IMR-90 (cell line): Measurements from ENCODE around the gene NAP1L1. TPM values are rescaled to one million over a fixed set of nuclear protein-coding genes. Genes with fewer than 3 reads are reported as not detected.

Source experiments
- ATAC-seq: fragments of 200-7000 bp; cut with Tn5 transposase; 2 replicates; pipeline ENCODE4 v1.9.1; 2020; ENCODE audit warnings: low read depth, mild to moderate bottlenecking, moderate library complexity
- BruUV-seq: library from RNA; stranded (reverse); fragments of 400-500 nt; replicated peaks from 2 replicates; lab custom pipeline; 2021; lab: Mats Ljungman, UMichigan
- CTCF ChIA-PET: fragments of 300-600 bp; formaldehyde crosslinking; extraction: SDS; loops from one replicate; lab custom pipeline; 2021; ENCODE audit warnings: antibody characterized with exemption; lab: Yijun Ruan, JAX
- POLR2A ChIA-PET: fragments of 300-600 bp; sonication (Branson Sonifier 250); formaldehyde crosslinking; loops from one replicate; lab custom pipeline; 2022; ENCODE audit warnings: antibody characterized with exemption; ENCODE audit not compliant: unreplicated experiment; lab: Charles Lee
- DNase-seq: peaks from one replicate; pipeline ENCODE4 v3.0.0; 2013
- H2AFZ ChIP-seq: replicated peaks from 2 replicates; pipeline ENCODE3; 2013; ENCODE audit warnings: low read length, mild to moderate bottlenecking; ENCODE audit not compliant: poor library complexity
- H2AK5ac ChIP-seq: 2 replicates; pipeline ENCODE4 v1.6.1; 2013; ENCODE audit warnings: low read depth, low read length, inconsistent platforms
- H2AK9ac ChIP-seq: replicated peaks from 2 replicates; pipeline ENCODE3; 2013; ENCODE audit warnings: mild to moderate bottlenecking, low read depth, low read length, moderate library complexity; ENCODE audit not compliant: poor library complexity
- H2BK120ac ChIP-seq: 2 replicates; pipeline ENCODE4 v1.6.1; 2013; ENCODE audit warnings: low read depth, low read length, inconsistent platforms
- H2BK15ac ChIP-seq: 3 replicates; pipeline ENCODE4 v1.6.1; 2013; ENCODE audit warnings: low read depth, low read length, inconsistent platforms
- H2BK20ac ChIP-seq: 2 replicates; pipeline ENCODE4 v1.6.1; 2013; ENCODE audit warnings: low read depth, mild to moderate bottlenecking, inconsistent platforms, low read length, moderate library complexity
- H2BK5ac ChIP-seq: 2 replicates; pipeline ENCODE4 v1.6.1; 2013; ENCODE audit warnings: mild to moderate bottlenecking, low read depth, low read length, inconsistent platforms; ENCODE audit not compliant: poor library complexity, severe bottlenecking
- H3K14ac ChIP-seq: replicated peaks from 2 replicates; pipeline ENCODE4 v1.6.1; 2013; ENCODE audit warnings: low read depth, low read length, inconsistent platforms
- H3K18ac ChIP-seq: 2 replicates; pipeline ENCODE4 v1.6.1; 2013; ENCODE audit warnings: low read depth, low read length, control low read depth
- H3K23ac ChIP-seq: 2 replicates; pipeline ENCODE4 v1.6.1; 2013; ENCODE audit warnings: low read depth, low read length, inconsistent platforms
- H3K27ac ChIP-seq: 2 replicates; pipeline ENCODE4 v1.5.1; 2013; ENCODE audit warnings: mild to moderate bottlenecking, control low read depth, low read length; ENCODE audit not compliant: insufficient read depth
- H3K27me3 ChIP-seq: 2 replicates; pipeline ENCODE4 v1.6.1; 2013; ENCODE audit warnings: low read length; ENCODE audit not compliant: control insufficient read depth, insufficient read depth
- H3K36me3 ChIP-seq: 2 replicates; pipeline ENCODE4 v1.6.1; 2013; ENCODE audit warnings: low read length, mixed read lengths; ENCODE audit not compliant: control insufficient read depth, insufficient read depth
- H3K4ac ChIP-seq: 2 replicates; pipeline ENCODE4 v1.6.1; 2013; ENCODE audit warnings: low read depth, low read length, inconsistent platforms
- H3K4me1 ChIP-seq: 2 replicates; pipeline ENCODE4 v1.6.1; 2013; ENCODE audit warnings: low read length, mixed read lengths; ENCODE audit not compliant: control insufficient read depth, insufficient read depth
- H3K4me2 ChIP-seq: 2 replicates; pipeline ENCODE4 v1.6.1; 2013; ENCODE audit warnings: low read depth, mild to moderate bottlenecking, control low read depth, low read length, moderate library complexity
- H3K4me3 ChIP-seq: 2 replicates; pipeline ENCODE4 v1.5.1; 2013; ENCODE audit warnings: low read depth, mild to moderate bottlenecking, control low read depth, low read length, moderate library complexity; ENCODE audit not compliant: insufficient read depth
- H3K56ac ChIP-seq: 2 replicates; pipeline ENCODE4 v1.6.1; 2013; ENCODE audit warnings: low read length, inconsistent platforms; ENCODE audit not compliant: insufficient read depth; ENCODE audit errors: extremely low read depth
- H3K79me1 ChIP-seq, 2 experiments: 2 replicates each; pipeline ENCODE4 v1.6.1; 2013; ENCODE audit warnings: low read length in 2 of 2, inconsistent platforms in 1 of 2, low read depth in 1 of 2
- H3K9ac ChIP-seq: 2 replicates; pipeline ENCODE4 v1.6.1; 2013; ENCODE audit warnings: low read depth, low read length, control low read depth
- H3K9me1 ChIP-seq: 2 replicates; pipeline ENCODE4 v1.6.1; 2013; ENCODE audit warnings: low read length, inconsistent platforms; ENCODE audit not compliant: insufficient read depth
- H3K9me3 ChIP-seq: 2 replicates; pipeline ENCODE4 v1.6.1; 2013; ENCODE audit warnings: low read length; ENCODE audit not compliant: control insufficient read depth, insufficient read depth
- H4K20me1 ChIP-seq: 2 replicates; pipeline ENCODE4 v1.6.1; 2013; ENCODE audit warnings: low read length, inconsistent platforms; ENCODE audit not compliant: insufficient read depth
- H4K5ac ChIP-seq: 2 replicates; pipeline ENCODE4 v1.6.1; 2013; ENCODE audit warnings: mild to moderate bottlenecking, low read depth, low read length, control low read depth
- H4K8ac ChIP-seq, 2 experiments: 2 replicates each; pipeline ENCODE4 v1.6.1; 2013; ENCODE audit warnings: low read depth in 2 of 2, low read length in 2 of 2, control low read depth in 1 of 2, inconsistent platforms in 1 of 2
- H4K91ac ChIP-seq: 2 replicates; pipeline ENCODE4 v1.6.1; 2013; ENCODE audit warnings: low read depth, low read length, inconsistent platforms; ENCODE audit not compliant: insufficient read depth
- MAFK ChIP-seq: IDR thresholded peaks from 2 replicates; pipeline ENCODE4 v1.6.1; 2012; ENCODE audit warnings: low read depth, low read length, improper control_type of control experiment
- POLR2A ChIP-seq: IDR thresholded peaks from 2 replicates; pipeline ENCODE4 v1.6.1; 2012; ENCODE audit warnings: mild to moderate bottlenecking, low read depth, low read length
- WGBS, 2 experiments: methylation state at CpG; one replicate each; pipeline versions ENCODE4 v1.1.5 to v1.1.7; 2013; ENCODE audit warnings: missing lambda C conversion rate in 2 of 2; ENCODE audit not compliant: insufficient read length in 1 of 2; ENCODE audit errors: extremely low coverage in 2 of 2; 5-methylcytosine and 5-hydroxymethylcytosine counted together
- dilution Hi-C: fragments of 300-500 bp; cut with HindIII; formaldehyde crosslinking; loops from one replicate; pipeline ENCODE4 v1.14.3; 2018; ENCODE audit warnings: low sequenced_read_pairs; ENCODE audit not compliant: unreplicated experiment
- in situ Hi-C: fragments of 300-500 bp; cut with MboI; formaldehyde crosslinking; loops from 3 replicates; pipeline ENCODE4 v1.14.3; 2019; ENCODE audit warnings: low sequenced_read_pairs, inconsistent platforms, mixed read lengths
- intact Hi-C: fragments of 100-400 bp; cut with micrococcal nuclease; formaldehyde crosslinking; loops from 2 replicates; pipeline ENCODE4 v1.10.0; 2022
- polyA plus RNA-seq, 3 experiments: library from polyadenylated mRNA; depleted of rRNA; stranded (reverse); fragments of >200 nt; gene quantifications; 2 replicates each; pipeline ENCODE4 v1.2.3, GENCODE V29; 2012; ENCODE audit warnings: low replicate concordance in 1 of 3
- total RNA-seq: library from RNA; depleted of rRNA; stranded (reverse); fragments of >200 nt; gene quantifications from 2 replicates; pipeline ENCODE4 v1.2.3, GENCODE V29; 2012

NAP1L1 gene
- total and polyA plus RNA-seq, 2 of the 4 experiments (the other 2 are of a cell fraction), result 86.4 to 200 TPM

DNA sequence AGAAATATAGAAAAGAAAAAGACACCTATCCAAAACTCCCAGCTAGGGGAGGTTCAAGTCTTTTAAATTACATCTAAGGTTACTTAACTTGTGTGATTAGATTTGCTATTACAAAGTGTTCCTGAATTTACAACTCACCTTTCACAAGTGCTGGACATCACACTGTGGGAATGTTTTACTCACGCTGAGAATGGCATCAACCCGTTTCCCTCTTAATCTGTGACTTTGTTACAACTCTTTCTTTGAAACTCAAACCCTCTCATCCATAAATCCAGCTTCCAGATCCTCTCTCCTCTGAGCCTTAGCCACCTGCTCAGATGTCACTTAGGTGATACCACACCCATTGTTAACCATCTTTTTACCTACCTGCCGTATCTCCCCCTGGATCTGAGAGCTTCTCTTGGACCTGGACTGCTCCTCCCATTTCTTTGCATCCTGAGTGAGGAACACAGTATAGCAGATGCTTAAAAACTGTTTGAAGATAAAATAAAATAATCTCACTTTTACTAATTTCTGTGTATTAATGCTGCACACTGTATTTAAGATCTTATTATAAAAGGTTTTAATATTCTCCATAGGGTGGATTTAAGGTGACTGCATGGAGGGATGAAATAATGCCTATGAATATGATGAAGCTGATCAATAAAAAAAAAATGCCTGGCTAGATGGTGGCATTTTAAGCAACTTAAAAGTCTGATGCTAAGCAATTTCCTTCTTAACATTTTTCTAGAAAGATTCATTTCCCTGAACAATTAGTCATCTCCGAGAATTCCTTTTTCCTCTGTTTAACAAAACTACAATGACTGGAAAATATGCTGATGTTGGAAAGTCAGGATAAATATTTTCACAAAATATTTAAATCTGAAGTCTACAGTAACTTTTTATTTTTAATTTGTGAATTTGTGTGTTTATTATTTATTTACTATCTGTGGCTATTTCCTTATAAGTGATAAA lies 39.1 kb upstream of the NAP1L1 start:
- peak overlapping the region; percentile 98 for H3K4ac ChIP-seq
- peak overlapping the region; percentile 74; the same call in 1 of the 2 replicates for H3K27ac ChIP-seq
- peaks cover 0 to 3% of the 10 kb centered on the region in 2 experiments; a peak in 1 of 4 replicates for H3K79me1 ChIP-seq
- H3K9me3 ChIP-seq, result no peaks in the 10 kb centered on the region
- no peaks in the 10 kb centered on the region for H3K36me3 ChIP-seq
- peaks cover 10% of the 10 kb centered on the region for H3K9me1 ChIP-seq
- H3K4me2 ChIP-seq, result no peak overlapping the region
- H2AFZ ChIP-seq, result peak overlapping the region; percentile 71
- H3K4me3 ChIP-seq, result no peak overlapping the region
- peak overlapping the region; percentile 61 for H3K56ac ChIP-seq
- peak overlapping the region; percentile 83 for H3K23ac ChIP-seq
- H2AK5ac ChIP-seq, result peak overlapping the region; percentile 99
- intact Hi-C loops, result no loop called here
- no peak overlapping the region; the same call in 1 of the 2 replicates for H3K9ac ChIP-seq
- H4K5ac ChIP-seq, result peak overlapping the region; percentile 67; the same call in 1 of the 2 replicates
- H2AK9ac ChIP-seq, result peak overlapping the region; percentile 52
- H4K91ac ChIP-seq, result peak overlapping the region; percentile 87
- H3K14ac ChIP-seq, result peak overlapping the region; percentile 97
- dilution Hi-C loops, result no loop called here
- H3K4me1 ChIP-seq, result peaks cover 5% of the 10 kb centered on the region; the same call in 1 of the 2 replicates
- in situ Hi-C loops, result no loop called here
- H4K8ac ChIP-seq, result peak overlapping the region; percentile 89 to 93; a peak in 3 of 4 replicates
- BruUV-seq, result no TSS peak
- ATAC-seq (peak; percentile 62), DNase-seq (peak; percentile 64)
- peak overlapping the region; percentile 99 for H2BK120ac ChIP-seq
- no peaks in the 10 kb centered on the region for H3K27me3 ChIP-seq
- H2BK20ac ChIP-seq, result peak overlapping the region; percentile 99
- no peak for TF ChIP-seq POLR2A
- TF ChIP-seq MAFK, result peak; percentile 84
- WGBS, 2 experiments, result 29% methylated on average over 2 of the region's 4 CpGs; no CpG with 5 or more reads in 1 of the 2 experiments
- CTCF ChIA-PET, result interaction anchor here (1.4 kb wide), 1 partner anchor 10 kb away, joined by 6 read pairs; no protein-coding TSS in a partner anchor
- H4K20me1 ChIP-seq, result no peaks in the 10 kb centered on the region
- POLR2A ChIA-PET, result no interaction called here
- no peak overlapping the region for H3K18ac ChIP-seq
- peak overlapping the region; percentile 83 for H2BK5ac ChIP-seq
- H2BK15ac ChIP-seq, result peak overlapping the region; percentile 99; the same call in 2 of the 3 replicates
